NOMO-1 (cell line): Measurements from ENCODE around the gene PSMB5.

Experiments
- DNase-seq, 2 experiments: peaks; one replicate each; lab custom pipeline; 2025; ENCODE audit not compliant: unreplicated experiment in 2 of 2; lab: John Stamatoyannopoulos, UW

Gene PSMB5

DNA sequence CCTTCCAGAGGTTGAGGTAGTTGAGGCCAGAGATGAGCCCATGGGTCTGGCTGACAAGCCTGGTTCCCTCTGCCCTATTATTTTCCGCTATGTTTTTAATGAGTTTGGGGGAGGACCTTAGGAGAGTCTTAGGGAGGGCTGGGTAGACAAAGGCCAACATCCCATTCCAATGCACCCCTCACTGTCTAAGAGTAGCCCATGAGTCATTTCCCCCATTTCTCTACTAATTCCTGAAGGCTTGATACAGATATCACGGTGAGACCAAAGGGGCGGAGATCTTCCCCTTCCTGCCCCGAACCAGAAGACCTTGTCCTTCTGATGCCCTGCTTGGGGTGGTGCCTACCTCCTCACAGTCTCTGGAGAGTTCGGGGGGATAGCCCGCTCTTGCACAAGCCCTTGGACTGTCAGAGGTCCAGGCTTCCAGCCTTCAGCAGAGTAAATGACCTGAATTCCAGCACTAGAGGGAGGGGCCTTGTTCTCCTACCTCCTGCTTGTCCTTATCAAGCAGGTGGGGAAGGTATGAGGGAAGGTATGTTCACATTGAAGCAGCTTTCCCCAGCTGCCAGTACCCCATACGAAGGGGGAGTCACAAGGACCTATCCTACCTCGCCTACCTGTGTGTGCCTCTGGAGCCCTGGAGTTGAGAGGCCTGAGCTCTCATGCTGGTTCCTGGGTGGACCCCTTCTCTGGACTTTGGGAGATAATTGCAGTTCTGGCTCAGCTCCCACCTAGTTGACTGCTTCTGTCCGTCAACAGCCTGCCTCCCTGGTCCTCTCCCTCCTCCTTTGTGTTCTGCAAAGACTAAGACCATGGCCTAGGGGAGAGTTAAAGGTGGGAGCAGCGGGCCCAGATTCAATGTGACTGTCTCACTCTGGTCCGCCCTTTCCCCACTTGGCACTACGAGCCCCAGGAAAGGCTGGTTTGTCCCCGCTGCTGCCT is 11.0 kb upstream of the PSMB5 start:
- DNase-seq = no peak

DNA sequence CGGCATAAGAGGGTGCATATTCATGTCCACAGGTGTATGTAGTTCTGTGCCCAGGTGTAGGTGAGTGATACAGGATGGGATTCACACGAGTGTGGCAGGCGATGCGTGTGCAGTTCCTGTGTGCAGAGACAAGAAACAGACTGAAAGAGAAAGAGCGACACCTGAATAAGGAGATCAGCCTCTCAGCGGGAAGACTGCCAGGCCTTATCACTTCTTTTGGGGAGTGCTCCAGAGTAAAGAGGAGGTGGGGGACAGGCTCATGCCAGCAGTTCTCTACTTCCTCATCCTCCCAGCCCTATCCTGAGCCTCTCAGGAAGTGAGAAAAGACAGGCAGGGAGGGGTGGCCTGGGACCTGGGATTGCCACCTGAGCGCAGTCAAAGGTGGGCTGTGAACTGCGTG is 10.1 kb upstream of the PSMB5 start:
- DNase-seq = no peak

DNA sequence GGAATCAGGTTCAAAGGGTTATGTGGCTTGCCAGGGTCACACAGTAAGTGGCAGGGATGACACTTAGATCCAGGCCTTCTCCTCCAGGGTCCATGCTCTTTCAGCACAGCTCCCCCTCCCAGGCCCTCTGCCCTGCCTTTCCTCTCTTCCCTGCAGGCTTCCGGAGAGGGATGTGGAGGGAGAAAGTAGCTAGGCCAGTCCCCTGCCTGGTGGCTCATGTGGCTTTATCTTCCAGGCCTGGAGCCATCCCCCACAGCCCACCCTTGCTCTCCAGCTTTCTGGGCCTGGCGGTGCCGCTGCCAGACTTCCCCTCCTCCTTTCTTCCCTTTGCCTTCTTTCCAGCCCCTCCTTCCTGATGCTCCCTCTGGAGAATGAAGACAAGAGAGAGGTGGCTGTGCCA is 9.1 kb upstream of the PSMB5 start:
- DNase-seq = no peak

DNA sequence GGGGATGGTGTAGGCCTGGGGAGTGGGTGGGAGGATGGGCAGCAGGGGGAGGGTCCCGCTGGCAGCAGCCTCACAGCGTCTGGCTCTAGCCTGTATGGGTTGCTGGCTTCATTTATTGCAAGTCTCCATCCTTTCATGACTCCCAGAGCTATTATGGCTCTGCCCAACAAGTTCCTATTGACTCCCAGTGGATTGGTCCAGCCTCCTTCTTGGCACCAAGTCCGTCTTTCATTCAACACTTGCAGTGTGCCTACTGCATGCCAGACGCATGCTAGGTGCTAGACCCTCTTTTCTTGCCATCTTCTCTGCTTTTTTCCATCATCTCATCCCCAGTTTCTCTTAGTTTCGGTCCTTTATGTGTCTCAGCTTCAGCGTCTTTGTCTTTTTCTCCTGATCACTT is 8.4 kb upstream of the PSMB5 start:
- no peak for DNase-seq

DNA sequence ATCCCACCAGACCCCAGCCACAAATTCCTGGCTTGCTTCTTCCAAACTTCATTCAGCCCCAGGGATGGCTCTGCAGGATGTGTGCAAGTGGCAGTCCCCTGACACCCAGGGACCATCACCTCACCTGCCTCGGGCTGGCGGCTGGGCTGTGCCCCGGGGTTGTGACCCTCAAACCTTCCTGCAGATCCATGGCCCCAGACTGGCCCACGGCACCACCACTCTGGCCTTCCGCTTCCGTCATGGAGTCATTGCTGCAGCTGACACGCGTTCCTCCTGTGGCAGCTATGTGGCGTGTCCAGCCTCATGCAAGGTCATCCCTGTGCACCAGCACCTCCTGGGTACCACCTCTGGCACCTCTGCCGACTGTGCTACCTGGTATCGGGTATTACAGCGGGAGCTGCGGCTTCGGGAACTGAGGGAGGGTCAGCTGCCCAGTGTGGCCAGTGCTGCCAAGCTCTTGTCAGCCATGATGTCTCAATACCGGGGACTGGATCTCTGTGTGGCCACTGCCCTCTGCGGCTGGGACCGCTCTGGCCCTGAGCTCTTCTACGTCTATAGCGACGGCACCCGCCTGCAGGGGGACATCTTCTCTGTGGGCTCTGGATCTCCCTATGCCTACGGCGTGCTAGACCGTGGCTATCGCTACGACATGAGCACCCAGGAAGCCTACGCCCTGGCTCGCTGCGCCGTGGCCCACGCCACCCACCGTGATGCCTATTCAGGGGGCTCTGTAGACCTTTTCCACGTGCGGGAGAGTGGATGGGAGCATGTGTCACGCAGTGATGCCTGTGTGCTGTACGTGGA is 7.7 kb upstream of the PSMB5 start, which contains the start of gene PSMB11:
Gene PSMB11, plus strand, starts transcription at position 51 of the 804 bp plus-strand sequence. Its CDS starts 14 bp downstream, at position 65.
- DNase-seq = no peak

DNA sequence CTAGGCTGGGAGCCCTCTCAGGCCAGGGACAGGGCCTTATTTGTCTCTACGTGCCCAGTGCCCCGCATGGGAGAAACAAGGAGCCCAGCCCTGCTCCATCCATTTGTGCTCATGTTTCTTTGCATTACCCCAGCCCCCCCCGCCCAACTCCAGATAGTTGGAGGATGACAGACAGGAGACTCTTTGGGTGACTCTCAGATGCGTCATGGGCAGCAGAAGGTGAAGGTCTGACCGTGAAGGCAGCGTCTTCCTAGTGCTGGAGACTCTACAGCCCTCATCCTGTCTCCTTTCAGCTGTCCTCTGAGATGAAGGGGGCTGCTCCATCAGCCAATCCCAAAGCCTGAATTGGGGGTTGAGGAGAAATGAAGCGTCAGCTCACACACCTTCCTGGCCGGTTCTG is 7.0 kb upstream of the PSMB5 start:
- DNase-seq = no peak

DNA sequence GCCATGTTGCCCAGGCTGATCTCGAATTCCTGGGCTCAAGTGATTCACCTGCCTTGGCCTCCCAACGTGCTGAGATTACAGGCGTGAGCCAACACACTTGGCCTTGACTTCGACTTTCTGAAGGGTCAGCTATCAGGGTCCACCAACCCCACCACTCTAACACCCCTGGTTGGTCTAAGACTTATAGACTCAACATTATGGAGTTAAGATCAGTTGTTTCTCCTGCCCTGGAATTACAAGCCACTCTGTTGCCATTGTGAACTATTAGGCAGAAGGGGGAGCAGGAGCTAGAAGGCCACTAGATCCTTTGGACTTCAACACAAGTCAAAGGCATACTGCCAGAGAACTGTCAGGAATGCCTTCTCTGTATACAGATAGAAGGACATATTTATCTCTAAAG is 5.4 kb upstream of the PSMB5 start:
- DNase-seq = no peak

DNA sequence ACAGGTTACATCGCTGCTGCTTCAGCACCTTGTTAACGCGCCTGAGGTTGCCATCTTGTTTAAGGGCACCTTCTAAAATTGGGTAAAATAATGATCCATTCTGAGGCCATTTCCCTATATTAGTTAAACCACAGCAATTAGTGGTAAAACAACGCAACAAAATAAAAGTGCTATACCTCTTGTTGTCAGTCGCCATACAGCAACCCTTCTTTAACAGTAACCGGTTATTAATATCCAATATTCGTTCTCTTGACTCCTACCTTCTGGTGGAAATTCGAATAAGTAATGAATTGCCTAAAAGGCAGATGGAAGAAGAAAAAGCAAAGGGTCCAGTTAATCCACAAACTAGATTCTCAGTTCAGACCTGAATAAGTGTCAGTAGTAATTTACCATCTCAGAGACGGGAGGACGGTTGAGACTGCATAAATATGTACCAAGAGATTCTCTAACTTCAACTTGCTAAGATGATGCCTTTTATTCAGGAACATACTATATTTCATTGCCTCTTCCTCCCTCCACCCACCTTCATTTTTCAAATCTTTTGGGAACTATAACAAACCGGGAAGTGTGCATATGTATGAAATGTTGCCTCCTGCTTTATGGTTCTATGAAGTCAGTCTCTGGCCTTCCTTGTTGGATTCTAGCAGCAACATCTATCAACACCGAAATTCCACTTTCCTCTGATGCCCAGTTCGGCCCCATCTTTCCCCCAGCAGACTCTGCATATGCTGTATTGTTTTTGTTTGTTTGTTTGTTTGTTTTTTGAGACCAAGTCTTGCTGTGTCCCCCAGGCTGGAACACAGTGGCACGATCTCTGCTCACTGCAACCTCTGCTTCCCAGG is 824 bp upstream of the PSMB5 start:
- DNase-seq = no peak

DNA sequence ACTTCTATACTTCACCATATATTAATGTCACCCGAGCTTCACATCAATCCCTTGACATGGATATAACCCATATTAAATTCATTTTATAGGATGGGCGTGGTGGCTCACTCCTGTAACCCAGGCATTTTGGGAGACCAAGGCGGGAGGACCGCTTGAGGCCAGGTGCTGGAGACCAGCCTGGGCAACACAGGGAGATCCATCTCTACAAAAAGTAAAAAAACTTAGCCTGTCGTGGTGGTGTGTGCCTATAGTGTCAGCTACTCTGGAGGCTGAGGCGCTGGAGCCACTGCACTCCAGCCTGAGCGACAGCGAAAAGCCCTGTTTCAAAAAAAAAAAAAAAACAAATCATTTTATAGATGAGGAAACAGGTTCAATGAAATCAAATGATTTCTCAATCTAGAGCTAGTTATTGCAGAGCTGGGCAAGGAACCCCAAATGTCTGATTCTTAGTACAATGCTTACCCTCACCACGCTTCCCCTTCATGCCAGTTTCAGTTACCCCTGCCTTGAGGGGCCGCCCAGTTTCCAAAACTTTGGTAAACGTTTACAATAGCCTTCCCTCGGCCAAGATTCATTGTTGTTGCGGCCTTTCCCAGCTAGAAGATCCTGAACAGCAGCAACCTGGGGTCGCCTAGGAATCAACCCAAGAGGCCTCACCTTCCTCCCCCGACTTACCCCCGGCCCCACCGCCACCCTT is 751 bp downstream of the PSMB5 start:
- no peak for DNase-seq

DNA sequence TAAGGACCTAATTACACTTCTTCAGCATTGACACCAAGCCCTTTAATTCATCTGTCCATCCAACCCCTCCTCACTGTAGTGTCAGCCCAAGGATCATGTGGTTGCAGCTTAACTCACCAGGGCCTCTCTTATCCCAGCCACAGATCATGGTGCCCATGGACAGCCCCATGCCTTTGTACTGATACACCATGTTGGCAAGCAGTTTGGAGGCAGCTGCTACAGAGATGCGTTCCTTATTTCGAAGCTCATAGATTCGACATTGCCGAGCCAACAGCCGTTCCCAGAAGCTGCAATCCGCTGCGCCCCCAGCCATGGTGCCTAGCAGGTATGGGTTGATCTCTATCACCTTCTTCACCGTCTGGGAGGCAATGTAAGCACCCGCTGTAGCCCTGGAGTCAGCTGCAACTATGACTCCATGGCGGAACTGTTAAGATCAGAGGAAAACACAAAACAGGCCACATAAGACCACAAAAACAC is 1.4 kb downstream of the PSMB5 start:
- no peak for DNase-seq

DNA sequence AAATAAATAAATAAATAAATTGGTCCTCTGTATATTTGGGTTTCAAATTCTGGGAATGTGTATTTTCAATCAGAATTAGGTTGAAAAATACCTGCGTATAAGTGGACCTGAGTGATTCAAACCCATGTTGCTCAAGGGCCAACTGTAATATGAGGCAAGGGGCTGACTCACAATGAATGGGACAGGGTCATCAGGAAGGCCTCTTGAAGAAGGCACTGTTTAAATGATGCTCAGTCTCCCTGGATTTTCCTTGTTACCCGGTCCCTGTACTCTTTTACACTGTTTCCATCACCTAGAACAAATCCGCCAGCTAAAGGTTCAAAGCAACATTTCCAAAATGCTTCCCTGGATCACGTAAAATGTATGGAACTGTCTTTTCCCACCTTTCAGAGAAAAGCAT is 3.8 kb downstream of the PSMB5 start:
- no peak for DNase-seq

DNA sequence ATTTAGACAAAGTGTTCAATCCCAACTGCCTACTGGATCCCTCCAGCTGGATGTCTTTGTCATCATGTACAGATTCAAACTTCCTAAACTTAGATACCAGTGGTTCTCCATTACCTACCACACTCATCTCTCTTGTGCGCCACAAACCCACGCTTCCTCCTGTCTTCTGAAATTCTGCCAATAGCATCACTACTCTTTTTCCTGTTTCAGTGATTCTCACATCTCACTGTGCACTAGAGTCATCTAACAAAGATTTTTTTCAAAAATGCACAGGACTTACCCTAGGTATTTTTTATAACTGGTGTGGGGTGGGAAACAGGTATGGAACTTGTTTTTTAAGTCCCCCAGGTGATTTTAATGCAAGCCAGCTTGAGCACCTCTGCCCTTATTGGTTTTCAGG is 5.9 kb downstream of the PSMB5 start:
- DNase-seq = no peak

DNA sequence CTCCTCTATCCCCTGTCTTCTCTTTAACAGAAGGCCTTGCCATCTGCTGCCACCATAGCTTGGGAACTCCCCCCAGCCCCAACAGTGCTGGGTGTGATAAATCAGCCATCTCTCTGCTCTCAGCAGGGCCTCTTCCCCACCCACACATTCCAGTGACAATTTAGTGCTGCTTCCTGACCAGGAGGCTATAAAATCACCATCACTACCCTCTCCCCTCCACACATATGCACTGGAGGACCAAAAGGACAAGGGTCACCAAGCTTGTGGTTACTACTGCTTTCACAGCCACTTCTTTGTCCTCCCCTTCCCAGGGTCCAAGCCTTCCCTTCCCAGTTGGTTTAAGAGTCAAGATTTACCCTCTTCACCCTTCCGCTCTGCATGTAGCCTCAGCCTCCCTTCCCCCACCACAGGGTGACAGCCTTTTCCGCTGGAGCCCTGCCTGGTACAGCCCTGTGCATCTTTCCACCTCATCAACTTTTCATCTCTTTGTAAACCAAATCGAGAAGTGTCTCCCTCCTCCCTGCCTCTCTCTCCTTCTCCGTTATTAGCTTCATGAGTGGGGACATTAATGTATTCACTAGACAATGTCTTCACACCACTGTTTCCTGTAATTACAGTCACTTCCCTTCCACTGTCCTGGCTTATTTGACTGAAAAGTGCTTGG is 9.4 kb downstream of the PSMB5 start:
- DNase-seq = no peak

DNA sequence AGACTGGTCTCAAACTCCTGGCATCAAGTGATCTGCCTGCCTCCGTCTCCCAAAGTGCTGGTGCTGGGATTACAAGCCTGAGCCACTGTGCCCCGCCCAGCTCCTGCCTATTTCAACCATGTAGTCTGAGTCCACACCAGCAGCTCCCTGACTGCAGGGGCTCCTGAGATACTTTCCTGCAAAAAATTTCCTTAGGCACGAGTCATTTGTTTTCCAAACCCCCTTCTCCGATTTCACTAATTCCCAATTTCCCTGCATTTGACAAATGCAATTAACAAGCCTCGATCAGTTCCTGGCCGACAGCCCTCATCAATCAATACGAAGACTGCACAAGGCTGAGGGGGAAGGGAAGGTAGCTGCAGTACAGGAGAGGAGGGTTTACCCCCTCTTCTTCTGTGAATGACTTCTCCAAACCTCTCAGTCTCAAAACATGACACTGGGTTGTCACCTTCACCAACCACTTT is 10.1 kb downstream of the PSMB5 start:
- DNase-seq = no peak

DNA sequence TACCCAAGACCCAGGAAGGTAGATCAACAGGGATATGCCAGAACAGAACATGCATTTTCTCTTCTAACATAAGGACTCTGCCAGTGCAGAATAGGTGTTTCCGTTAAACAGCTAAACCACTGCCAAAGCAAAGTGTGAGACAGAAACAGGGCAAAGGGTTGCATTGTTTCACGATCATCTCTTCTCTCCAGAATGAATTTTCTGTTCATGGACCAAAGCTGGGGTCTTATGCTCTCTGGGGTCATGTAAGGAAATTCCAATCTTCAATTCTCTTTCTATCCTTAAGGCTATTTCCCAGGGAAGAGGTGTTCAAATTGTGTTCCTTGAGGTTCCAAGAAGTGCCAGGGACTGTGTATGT is 10.9 kb downstream of the PSMB5 start:
- no peak for DNase-seq

DNA sequence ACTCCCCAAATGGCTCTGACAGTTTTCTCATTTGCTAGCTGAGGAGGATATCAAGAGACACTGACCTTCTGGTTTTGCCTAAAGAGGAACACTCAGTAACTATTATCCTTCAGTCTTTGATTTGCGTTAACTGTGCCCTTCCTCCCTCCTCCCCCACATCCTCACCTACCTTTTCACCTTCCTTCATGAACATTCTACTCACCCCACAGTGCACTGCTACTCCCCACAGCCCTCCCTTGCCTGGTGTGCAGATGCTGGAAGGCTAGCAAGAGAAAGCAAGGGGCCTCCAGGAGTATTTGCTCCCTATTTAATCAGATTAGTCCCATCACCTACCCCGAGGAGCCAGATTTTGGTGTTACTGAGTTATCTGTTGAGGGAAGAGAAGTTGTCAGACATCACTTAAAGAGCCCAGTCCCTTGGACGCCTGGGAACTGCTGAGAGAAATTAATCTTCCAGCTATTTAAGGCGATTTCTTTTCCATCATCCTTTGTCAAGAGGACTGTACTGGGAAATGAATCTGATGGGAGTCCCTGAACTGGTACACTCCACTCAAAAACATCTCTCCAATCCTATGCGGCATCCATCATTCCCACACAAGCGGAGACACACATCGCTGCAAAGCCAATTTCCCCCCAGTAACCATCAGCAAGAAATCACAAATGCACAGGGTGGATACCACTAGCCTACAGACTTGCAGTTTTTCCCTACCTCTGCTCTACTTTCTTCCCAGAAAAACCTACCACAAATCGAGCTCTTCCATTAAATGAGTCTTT is 11.5 kb downstream of the PSMB5 start:
- no peak for DNase-seq

DNA sequence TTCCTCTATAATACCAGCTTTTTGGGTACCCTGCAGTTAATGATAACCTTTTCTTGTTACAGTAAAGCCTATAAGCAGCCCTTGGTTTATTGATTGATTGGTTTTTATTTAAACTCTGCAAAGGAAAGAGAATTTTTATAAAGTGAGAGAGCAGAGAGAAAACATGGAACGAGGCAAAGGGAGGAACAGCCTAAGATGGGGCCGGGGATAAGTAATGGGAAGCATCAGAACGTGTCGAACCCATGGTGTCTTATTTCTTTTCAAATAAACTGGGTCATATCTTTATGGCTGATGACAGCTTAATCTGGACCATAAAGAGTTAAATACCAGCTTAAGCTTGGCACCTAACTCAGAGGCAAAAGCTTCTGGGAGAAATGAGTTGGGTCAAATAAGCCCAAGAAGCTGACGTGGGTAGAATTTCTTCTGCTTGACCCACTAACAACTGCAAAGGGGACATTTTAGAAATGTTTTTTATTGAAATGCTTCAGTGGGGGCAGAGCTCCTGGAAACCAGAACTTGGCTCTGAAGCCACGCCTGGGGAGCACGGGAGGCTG is 12.7 kb downstream of the PSMB5 start:
- no peak for DNase-seq

DNA sequence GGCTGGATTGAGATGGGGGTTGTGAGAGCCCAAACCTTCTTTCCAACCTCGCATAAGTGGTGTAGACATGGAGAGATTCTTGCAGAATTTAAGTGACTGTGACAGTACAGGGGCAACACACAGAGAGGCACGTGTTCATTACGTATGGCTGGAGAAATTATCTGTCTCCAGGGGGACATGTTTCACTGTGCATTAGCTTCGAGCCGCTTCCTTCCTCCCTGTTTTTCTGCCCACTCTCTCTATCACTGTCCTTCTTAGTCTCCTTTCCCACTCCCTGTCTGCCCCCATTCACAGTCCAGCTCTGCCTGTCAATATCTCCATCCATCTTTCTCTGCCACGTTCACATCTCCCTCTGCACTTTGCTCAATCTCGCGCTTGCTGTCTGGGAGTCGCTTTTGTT is 13.3 kb downstream of the PSMB5 start:
- no peak for DNase-seq
